ENCODE data around the gene PDE11A. TPM values are rescaled to one million over a fixed set of nuclear protein-coding genes. Genes with fewer than 3 reads are reported as not detected.

PDE11A gene
- total RNA-seq, 4 donors from 2014 or later, result 0.37 to 1.2 (median 1.1) TPM; not detected in 1

GRCh38 chr2:177628831-177629230 lies 443.7 kb downstream of the PDE11A start:
- intact Hi-C loops (cut with DNase I; ENCODE audit: low total_unique reads), result no loop called here
- H3K9me3 ChIP-seq, result no peaks in the 10 kb centered on the region
- peaks cover 0 to 9% (median 0%) of the 10 kb centered on the region in 4 donors for H3K4me1 ChIP-seq
- in situ Hi-C loops (cut with MboI; ENCODE audit: low pct_ligation_motif_present in 1 of 4, low pct_unique_long_range_greater_than_20kb in 1 of 4, low sequenced_read_pairs in 3 of 4), result no loop called here
- H3K4me3 ChIP-seq, result no peak overlapping the region
- H3K27me3 ChIP-seq, result no peaks in the 10 kb centered on the region
- H3K36me3 ChIP-seq, result no peaks in the 10 kb centered on the region
- H3K27ac ChIP-seq, result no peak overlapping the region
- no peak for DNase-seq
- TF ChIP-seq POLR2A (IDR thresholded peaks at IDR 0.05) (no peak), POLR2AphosphoS5 (IDR thresholded peaks at IDR 0.05) (no peak), CTCF (IDR thresholded peaks at IDR 0.05) (no peak)
- 71 to 100% methylated on average over 3 to 5 of the region's 5 CpGs for WGBS, 2 donors (ENCODE audit: low coverage in 1 of 2)

DNA sequence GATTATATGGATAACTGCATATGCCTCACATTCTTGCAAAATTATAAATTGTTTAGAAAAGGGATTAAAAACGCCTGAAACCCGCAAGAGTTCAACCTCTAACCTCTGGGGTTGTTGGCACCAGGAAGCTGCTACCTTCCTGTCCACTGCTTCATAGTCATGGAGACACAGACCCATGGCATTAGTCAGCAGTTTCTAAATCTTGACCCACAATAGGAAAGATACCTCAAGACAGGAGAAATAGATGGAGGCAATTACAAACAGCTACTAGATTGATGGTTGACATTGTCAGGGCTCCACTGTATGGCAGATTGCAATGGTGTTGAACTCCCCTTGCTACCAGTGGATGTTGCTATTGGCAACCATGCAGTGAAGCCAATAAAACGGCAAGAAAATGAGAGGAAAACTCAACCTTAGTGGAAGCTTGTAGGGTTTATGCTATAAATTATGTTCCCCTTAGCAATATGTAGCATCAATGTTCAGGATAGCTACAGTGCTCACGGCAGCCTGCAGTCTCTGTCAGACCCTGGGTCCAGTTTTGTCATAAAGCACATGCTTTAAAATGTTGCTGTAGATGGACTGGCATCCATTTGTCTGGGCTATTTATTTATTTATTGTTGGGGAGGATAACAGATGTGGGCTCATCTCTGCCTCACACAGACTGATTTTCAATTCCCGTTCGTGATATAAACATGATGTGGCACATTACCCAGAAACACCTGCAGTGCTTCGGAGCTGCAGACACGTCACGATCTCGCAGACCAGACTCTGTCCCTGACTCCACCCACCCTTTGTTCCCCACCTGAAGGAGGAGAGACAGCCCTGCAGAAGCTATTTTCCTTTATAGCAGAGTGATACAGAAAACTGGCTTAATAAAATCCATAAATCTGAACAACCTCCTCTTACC lies 446.6 kb downstream of the PDE11A start:
- 57 to 59% methylated on average over 9 to 10 of the region's 10 CpGs for WGBS, 2 donors (ENCODE audit: low coverage in 1 of 2)

DNA sequence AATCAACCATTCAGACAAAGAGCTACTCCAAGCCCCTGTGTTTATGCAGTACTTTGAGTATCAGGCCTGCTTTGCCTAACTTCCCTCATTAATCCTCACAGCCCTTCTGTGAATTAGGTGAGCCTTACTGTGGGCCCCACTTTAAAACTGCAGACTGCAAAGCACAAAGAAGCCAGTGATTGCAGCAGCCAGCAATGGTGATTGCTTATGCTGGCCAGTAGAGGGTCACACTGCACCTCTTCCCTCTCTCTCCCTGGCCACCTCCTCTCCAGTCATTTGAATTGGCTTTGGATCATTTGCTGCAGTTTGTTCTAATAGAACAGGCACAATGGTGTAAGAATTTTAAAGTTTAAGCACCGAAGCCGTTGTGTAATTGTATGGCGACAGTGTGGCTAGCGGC lies 450.1 kb downstream of the PDE11A start:
- no peak overlapping the region for H3K4me3 ChIP-seq
- no peak overlapping the region for H3K27ac ChIP-seq
- no peak for DNase-seq
- H3K4me1 ChIP-seq, result peaks cover 0 to 12% (median 5%) of the 10 kb centered on the region in 4 donors
- in situ Hi-C loops (cut with MboI; ENCODE audit: low pct_ligation_motif_present in 1 of 4, low pct_unique_long_range_greater_than_20kb in 1 of 4, low sequenced_read_pairs in 3 of 4) (loop anchor here (25.0 kb wide), 2 partner anchors 285 to 460 kb away; no protein-coding TSS in a partner anchor), intact Hi-C loops (cut with DNase I; ENCODE audit: low total_unique reads) (no loop called here)
- H3K27me3 ChIP-seq, result no peaks in the 10 kb centered on the region
- WGBS, 2 donors (ENCODE audit: low coverage in 1 of 2), result 100% methylated on average over 4 of the region's 4 CpGs; no CpG with 5 or more reads in 1 of the 2 donors
- H3K9me3 ChIP-seq, result no peaks in the 10 kb centered on the region
- H3K36me3 ChIP-seq, result no peaks in the 10 kb centered on the region
- TF ChIP-seq POLR2AphosphoS5 (IDR thresholded peaks at IDR 0.05), result no peak
- TF ChIP-seq CTCF (IDR thresholded peaks at IDR 0.05), result peak in 2 of 5 experiments; percentile 39 to 51
- no peak for TF ChIP-seq POLR2A (IDR thresholded peaks at IDR 0.05)
- no peak for TF ChIP-seq EP300 (IDR thresholded peaks at IDR 0.05; ENCODE audit: low read depth)

More for the DNA sequence above, 446.6 kb downstream of the PDE11A start:
- DNase-seq, result no peak
- no peak overlapping the region for H3K27ac ChIP-seq
- no peak for TF ChIP-seq POLR2A (IDR thresholded peaks at IDR 0.05)
- TF ChIP-seq POLR2AphosphoS5 (IDR thresholded peaks at IDR 0.05), result no peak
- TF ChIP-seq CTCF (IDR thresholded peaks at IDR 0.05), result no peak
- no peak for TF ChIP-seq EP300 (IDR thresholded peaks at IDR 0.05; ENCODE audit: low read depth)
- H3K4me3 ChIP-seq, result no peak overlapping the region
- intact Hi-C loops (cut with DNase I; ENCODE audit: low total_unique reads) (no loop called here), in situ Hi-C loops (cut with MboI; ENCODE audit: low pct_ligation_motif_present in 1 of 4, low pct_unique_long_range_greater_than_20kb in 1 of 4, low sequenced_read_pairs in 3 of 4) (no loop called here)
- no peaks in the 10 kb centered on the region for H3K36me3 ChIP-seq
- no peaks in the 10 kb centered on the region for H3K27me3 ChIP-seq
- peaks cover 0 to 3% (median 0%) of the 10 kb centered on the region in 4 donors for H3K4me1 ChIP-seq
- H3K9me3 ChIP-seq, result no peaks in the 10 kb centered on the region

DNA sequence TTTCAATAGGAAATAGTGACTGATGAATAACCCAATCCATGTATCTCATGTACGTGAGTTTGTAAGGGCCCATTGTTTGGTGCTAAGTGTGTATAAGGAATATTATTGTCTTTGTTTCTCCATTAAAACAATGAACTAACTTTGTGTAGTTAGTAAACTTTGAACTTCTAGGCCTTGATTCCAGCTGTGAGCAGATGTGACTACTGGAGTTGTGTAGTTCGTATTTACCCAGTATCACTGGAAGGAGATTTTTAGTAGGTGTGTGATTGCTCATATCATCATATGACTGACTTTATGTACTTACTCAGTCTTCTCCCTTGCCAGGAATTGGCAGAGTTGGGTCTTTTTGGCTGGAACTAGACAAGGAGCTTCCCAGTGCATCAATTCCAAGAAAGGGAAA lies 452.6 kb downstream of the PDE11A start:
- in situ Hi-C loops (cut with MboI; ENCODE audit: low pct_ligation_motif_present in 1 of 4, low pct_unique_long_range_greater_than_20kb in 1 of 4, low sequenced_read_pairs in 3 of 4), result loop anchor here (25.0 kb wide), 2 partner anchors 283 to 458 kb away; no protein-coding TSS in a partner anchor
- 87 to 88% methylated on average over 2 of the region's 2 CpGs for WGBS, 2 donors (ENCODE audit: low coverage in 1 of 2)
- Histone ChIP-seq H3K36me3 (no peaks in the 10 kb centered on the region), H3K4me3 (no peak overlapping the region), H3K9me3 (no peaks in the 10 kb centered on the region), H3K4me1 (peaks cover 0 to 8% (median 5%) of the 10 kb centered on the region in 4 donors), H3K27me3 (no peaks in the 10 kb centered on the region), H3K27ac (no peak overlapping the region)
- intact Hi-C loops (cut with DNase I; ENCODE audit: low total_unique reads), result no loop called here
- DNase-seq, result no peak
- TF ChIP-seq POLR2AphosphoS5 (IDR thresholded peaks at IDR 0.05) (no peak), CTCF (IDR thresholded peaks at IDR 0.05) (no peak), POLR2A (IDR thresholded peaks at IDR 0.05) (no peak), EP300 (IDR thresholded peaks at IDR 0.05; ENCODE audit: low read depth) (no peak)

Measured in transverse colon (tissue), 4 donors.